GM12891 (cell line): ENCODE data around the gene PRR3.

ENCODE experiments used
- DNase-seq: peaks from one replicate; pipeline ENCODE4 v3.0.0; 2011; ENCODE audit warnings: low spot score; ENCODE audit not compliant: insufficient read length
- FAIRE-seq: peaks from 2 replicates; lab custom pipeline; 2011; peaks lifted over from hg19 to GRCh38; lab: Jason Lieb, UNC
- PAX5 ChIP-seq: IDR thresholded peaks from 2 replicates; pipeline ENCODE4 v1.6.1; 2011; ENCODE audit warnings: low read length, moderate library complexity, mild to moderate bottlenecking; ENCODE audit not compliant: insufficient read depth, severe bottlenecking
- POLR2A ChIP-seq: IDR thresholded peaks from 2 replicates; pipeline ENCODE4 v1.6.1; 2011; ENCODE audit warnings: low read depth, low read length, control low read depth
- POLR2AphosphoS5 ChIP-seq: IDR thresholded peaks from 2 replicates; pipeline ENCODE4 v1.6.1; 2011; ENCODE audit warnings: low read depth, low read length, control low read depth
- POU2F2 ChIP-seq: IDR thresholded peaks from 2 replicates; pipeline ENCODE4 v1.6.1; 2011; ENCODE audit warnings: low read depth, mild to moderate bottlenecking, control low read depth, low read length, moderate library complexity
- SPI1 ChIP-seq: IDR thresholded peaks from 2 replicates; pipeline ENCODE4 v1.6.1; 2011; ENCODE audit warnings: low read depth, low read length, control low read depth
- TAF1 ChIP-seq: IDR thresholded peaks from 2 replicates; pipeline ENCODE4 v1.6.1; 2011; ENCODE audit warnings: low read depth, low read length, control low read depth

The PRR3 gene

DNA sequence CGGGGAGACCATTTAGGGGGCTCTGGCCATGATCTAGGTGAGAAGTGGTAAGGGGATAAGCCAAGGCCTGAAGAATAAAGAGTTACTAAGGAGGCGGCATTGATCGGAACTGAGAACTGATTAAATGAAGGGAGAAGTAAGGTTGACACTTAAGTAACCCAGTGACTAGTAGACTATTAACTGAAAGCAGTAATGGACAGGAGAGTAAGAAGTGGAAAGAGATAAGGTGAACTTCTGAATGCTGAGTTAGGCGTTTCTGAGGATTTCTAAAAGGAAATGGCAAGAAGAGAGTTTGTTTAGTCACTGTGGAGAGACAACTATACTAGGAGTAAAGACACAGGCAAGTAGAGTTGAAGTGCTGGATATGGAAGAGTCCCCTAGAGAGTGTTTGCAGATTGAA lies 16.0 kb downstream of the PRR3 start:
- no peak for FAIRE-seq
- TF ChIP-seq POLR2AphosphoS5 (no peak), POU2F2 (no peak), PAX5 (no peak), SPI1 (no peak), TAF1 (no peak)
- no peak for DNase-seq

DNA sequence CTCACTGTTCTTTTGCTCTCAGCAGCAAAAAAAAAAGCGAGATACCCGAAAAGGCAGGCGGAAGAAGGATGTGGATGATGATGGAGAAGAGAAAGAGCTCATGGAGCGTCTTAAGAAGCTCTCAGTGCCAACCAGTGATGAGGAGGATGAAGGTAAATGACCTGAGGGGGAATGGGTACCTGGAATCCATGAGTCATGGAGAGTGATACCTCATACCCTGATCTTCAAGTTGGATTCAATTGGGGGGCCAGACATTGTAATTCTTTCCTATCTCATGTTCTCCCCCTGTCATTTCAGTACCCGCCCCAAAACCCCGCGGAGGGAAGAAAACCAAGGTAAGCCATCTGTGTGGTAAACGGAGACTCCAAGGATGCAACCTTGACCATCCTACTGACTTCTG lies 21.0 kb downstream of the PRR3 start:
- TF ChIP-seq SPI1 (no peak), POU2F2 (no peak), POLR2AphosphoS5 (no peak), POLR2A (no peak)
- DNase-seq (no peak), FAIRE-seq (no peak)

DNA sequence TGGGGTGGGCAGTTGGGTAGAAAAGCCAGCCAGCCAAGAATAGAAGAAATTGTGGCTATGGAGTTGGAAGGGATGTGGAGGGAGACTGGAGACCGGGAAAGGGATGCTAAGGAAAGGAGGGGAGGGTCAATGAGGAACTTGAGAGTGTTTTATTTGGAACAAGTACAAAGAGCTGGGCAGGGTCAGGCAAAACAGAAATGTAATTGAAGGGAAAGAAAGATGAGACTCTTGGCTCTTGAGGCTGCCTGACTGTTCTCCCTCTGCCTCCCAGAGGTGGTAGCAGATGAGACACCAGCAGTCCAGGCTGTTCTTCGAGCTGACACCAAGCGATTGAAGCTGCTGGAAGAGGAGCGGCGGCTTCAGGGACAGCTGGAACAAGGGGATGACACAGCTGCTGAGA lies 26.8 kb downstream of the PRR3 start:
- no peak for TF ChIP-seq SPI1
- TF ChIP-seq PAX5, result no peak
- no peak for TF ChIP-seq POLR2AphosphoS5
- 0 out of 2 replicates have a peak, but pooled peaks have one; percentile 15 for TF ChIP-seq POLR2A
- TF ChIP-seq TAF1, result no peak
- TF ChIP-seq POU2F2, result no peak
- FAIRE-seq, result no peak
- DNase-seq, result no peak

- no peak for TF ChIP-seq TAF1
- TF ChIP-seq POU2F2, result no peak
- no peak for TF ChIP-seq SPI1
- no peak for TF ChIP-seq POLR2AphosphoS5
- DNase-seq, result no peak
- no peak for FAIRE-seq
Observed at GRCh38 chr6:30589754-30590358, 32.8 kb downstream of the PRR3 start.

GRCh38 chr6:30590509-30590908 lies 33.4 kb downstream of the PRR3 start:
- no peak for FAIRE-seq
- TF ChIP-seq POLR2A (no peak), PAX5 (no peak), TAF1 (no peak), POU2F2 (no peak), POLR2AphosphoS5 (no peak), SPI1 (no peak)
- no peak for DNase-seq

DNA sequence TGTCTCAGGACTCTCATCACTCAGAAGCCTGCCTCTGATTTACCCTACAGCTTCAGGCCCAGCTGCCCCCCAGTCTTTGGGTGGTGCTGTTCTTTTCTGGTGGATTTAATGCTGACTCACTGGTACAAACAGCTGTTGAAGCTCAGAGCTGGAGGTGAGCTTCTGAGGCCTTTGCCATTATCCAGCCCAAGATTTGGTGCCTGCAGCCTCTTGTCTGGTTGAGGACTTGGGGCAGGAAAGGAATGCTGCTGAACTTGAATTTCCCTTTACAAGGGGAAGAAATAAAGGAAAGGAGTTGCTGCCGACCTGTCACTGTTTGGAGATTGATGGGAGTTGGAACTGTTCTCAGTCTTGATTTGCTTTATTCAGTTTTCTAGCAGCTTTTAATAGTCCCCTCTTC lies 33.9 kb downstream of the PRR3 start:
- FAIRE-seq (no peak), DNase-seq (no peak)
- TF ChIP-seq SPI1 (no peak), POU2F2 (no peak), POLR2AphosphoS5 (no peak), TAF1 (no peak), PAX5 (no peak), POLR2A (no peak)

DNA sequence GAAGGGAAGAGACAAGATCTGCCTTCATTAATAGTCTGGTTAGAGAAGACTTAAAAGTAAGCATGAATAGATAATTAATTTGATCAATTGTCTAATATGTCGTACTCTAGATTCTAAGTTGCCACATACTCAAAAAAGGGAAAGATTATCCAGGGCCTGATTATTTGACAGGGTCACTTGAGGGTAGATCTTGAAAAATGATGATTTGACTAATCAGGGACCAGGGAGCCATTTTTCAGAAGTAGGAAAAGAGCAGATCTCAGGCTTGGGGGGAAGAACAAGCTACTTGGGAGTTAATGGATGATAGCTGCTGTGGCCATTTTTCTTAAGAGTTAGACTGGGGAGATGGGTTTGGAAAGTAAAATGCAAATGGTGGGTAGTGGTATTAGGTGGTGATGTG lies 35.2 kb downstream of the PRR3 start:
- FAIRE-seq, result no peak
- DNase-seq, result no peak
- TF ChIP-seq TAF1 (no peak), SPI1 (no peak), POLR2AphosphoS5 (no peak), PAX5 (no peak), POU2F2 (no peak), POLR2A (no peak)

GRCh38 chr6:30597315-30598144 lies 40.4 kb downstream of the PRR3 start:
- DNase-seq (peak; percentile 55), FAIRE-seq (peak; percentile 88)

- no peak for TF ChIP-seq SPI1
- 0 out of 2 replicates have a peak, but pooled peaks have one; percentile 25 for TF ChIP-seq POLR2A
- FAIRE-seq, result no peak
- no peak for DNase-seq
Observed at GRCh38 chr6:30598912-30599624, 42.0 kb downstream of the PRR3 start.

GRCh38 chr6:30599625-30600324 lies 42.7 kb downstream of the PRR3 start:
- no peak for FAIRE-seq
- TF ChIP-seq TAF1, result no peak
- no peak for TF ChIP-seq SPI1
- TF ChIP-seq POLR2A, result no peak
- TF ChIP-seq POLR2AphosphoS5, result no peak
- TF ChIP-seq PAX5, result no peak
- no peak for TF ChIP-seq POU2F2
- DNase-seq, result no peak
